Thyroid gland (tissue), 4 donors: ENCODE measurements around the gene COL25A1. TPM values are rescaled to one million over a fixed set of nuclear protein-coding genes. Genes with fewer than 3 reads are reported as not detected.

ENCODE experiments used
- DNase-seq, 2 donors: peaks; one replicate each; pipeline ENCODE4 v3.0.0-alpha.2; 2019
- H3K27ac ChIP-seq, 3 donors: fragments of 200-600 bp; sonication (generic); 1 replicate in 2 of 3; 2 replicates in 1 of 3; pipeline ENCODE4 v1.5.1; 2016 to 2019; ENCODE audit warnings: mild to moderate bottlenecking in 1 of 3, moderate library complexity in 1 of 3
- H3K27me3 ChIP-seq: fragments of 200-600 bp; sonication (generic); one replicate; pipeline ENCODE4 v1.5.1; 2019
- H3K36me3 ChIP-seq, 2 donors: fragments of 200-600 bp; sonication (generic); one replicate each; pipeline ENCODE4 v1.5.1; 2016 to 2019
- H3K4me1 ChIP-seq, 2 donors: fragments of 200-600 bp; sonication (generic); one replicate each; pipeline ENCODE4 v1.5.1; 2017 to 2019
- H3K4me3 ChIP-seq, 3 donors: fragments of 200-600 bp; sonication (generic); replicated peaks in 1 of 3; 1 replicate in 2 of 3; 2 replicates in 1 of 3; pipeline ENCODE4 v1.5.1; 2016; ENCODE audit warnings: mild to moderate bottlenecking in 1 of 3
- H3K9me3 ChIP-seq: fragments of 200-600 bp; sonication (generic); one replicate; pipeline ENCODE4 v1.5.1; 2017
- CTCF ChIP-seq, 6 experiments: fragments of 200-600 bp in 3 of 6; fragments of 450-650 bp in 3 of 6; sonication (generic) in 3 of 6; IDR thresholded peaks; one replicate each; pipeline ENCODE4 v1.5.1; 2016 to 2019; ENCODE audit warnings: antibody characterized with exemption in 6 of 6, mild to moderate bottlenecking in 2 of 6, inconsistent platforms in 1 of 6, moderate library complexity in 1 of 6
- POLR2A ChIP-seq, 2 donors: fragments of 450-650 bp; IDR thresholded peaks; one replicate each; pipeline ENCODE4 v1.6.1; 2017; ENCODE audit warnings: antibody characterized with exemption in 2 of 2, mild to moderate bottlenecking in 2 of 2, moderate library complexity in 1 of 2
- WGBS, 2 donors: methylation state at CpG; one replicate each; pipeline ENCODE4 v1.1.5; 2017; 5-methylcytosine and 5-hydroxymethylcytosine counted together
- intact Hi-C: fragments of 100-400 bp; cut with DNase I; formaldehyde crosslinking; loops from one replicate; pipeline ENCODE4 v1.15.1; 2023
- total RNA-seq, 4 donors: library from RNA; depleted of rRNA; stranded (reverse); fragments of >200 nt; gene quantifications; one replicate each; pipeline ENCODE4 v1.2.3, GENCODE V29; 2016

The COL25A1 gene
- total RNA-seq, 4 donors from 2014 or later, result 5.5 to 21.0 (median 7.1) TPM

DNA sequence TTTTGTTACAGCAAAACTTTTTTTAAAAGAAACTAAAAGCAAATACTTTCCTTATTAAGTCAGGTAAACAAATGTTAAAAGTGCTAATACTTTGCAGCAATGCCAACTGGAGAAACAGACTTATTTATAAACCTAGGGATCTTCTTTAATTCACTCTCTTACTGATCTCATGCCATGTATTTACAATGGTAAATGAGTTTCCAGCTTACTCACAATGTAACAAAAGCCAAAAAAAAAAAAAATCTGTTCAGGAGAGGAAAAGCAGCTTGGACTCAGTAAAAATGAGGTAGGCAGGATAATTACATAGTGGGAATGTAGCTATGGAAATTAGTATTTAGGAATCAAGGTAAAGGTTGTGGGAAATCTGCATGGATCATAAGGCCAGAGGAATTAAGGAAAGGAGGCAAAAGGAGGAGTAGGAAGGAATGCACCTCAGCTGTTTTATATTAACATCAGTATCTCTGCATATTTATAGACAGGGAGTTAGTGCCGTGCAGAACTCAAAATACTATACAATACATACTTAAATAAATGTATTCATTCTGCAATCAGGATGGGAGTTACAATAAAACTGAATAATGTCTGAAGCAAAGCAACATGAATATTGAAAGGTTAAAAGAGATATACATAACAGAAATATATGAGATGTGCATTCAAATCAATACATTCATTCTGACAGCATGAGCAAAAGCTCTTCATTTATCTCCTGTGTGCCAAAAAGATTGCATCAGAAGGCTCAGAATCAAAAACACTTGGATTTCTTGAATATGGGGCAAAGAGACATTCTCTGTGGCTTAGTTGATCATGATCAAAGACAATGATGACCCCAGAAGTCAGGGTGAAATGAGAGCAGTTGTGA is 481.7 kb downstream of the COL25A1 start:
- H3K9me3 ChIP-seq, result no peaks in the 10 kb centered on the region
- DNase-seq, result no peak
- H3K4me1 ChIP-seq, result no peaks in the 10 kb centered on the region
- intact Hi-C loops, result no loop called here
- no peak overlapping the region for H3K4me3 ChIP-seq
- no peak overlapping the region for H3K27ac ChIP-seq
- H3K36me3 ChIP-seq, result no peaks in the 10 kb centered on the region
- TF ChIP-seq CTCF (IDR thresholded peaks at IDR 0.05) (no peak), POLR2A (IDR thresholded peaks at IDR 0.05) (no peak)
- H3K27me3 ChIP-seq, result no peaks in the 10 kb centered on the region
- 87 to 92% methylated on average over 1 of the region's 1 CpG for WGBS, 2 donors

- Histone ChIP-seq H3K27ac (no peak overlapping the region), H3K4me1 (no peaks in the 10 kb centered on the region), H3K27me3 (no peaks in the 10 kb centered on the region), H3K36me3 (no peaks in the 10 kb centered on the region), H3K4me3 (no peak overlapping the region), H3K9me3 (no peaks in the 10 kb centered on the region)
- no peak for TF ChIP-seq CTCF (IDR thresholded peaks at IDR 0.05)
- no peak for TF ChIP-seq POLR2A (IDR thresholded peaks at IDR 0.05)
- no peak for DNase-seq
- 75 to 87% methylated on average over 4 of the region's 4 CpGs for WGBS, 2 donors
- intact Hi-C loops, result no loop called here
Observed at GRCh38 chr4:108814326-108814725, 488.1 kb downstream of the COL25A1 start.

GRCh38 chr4:108813261-108813660 is 489.2 kb downstream of the COL25A1 start:
- Histone ChIP-seq H3K36me3 (no peaks in the 10 kb centered on the region), H3K4me3 (no peak overlapping the region), H3K27me3 (no peaks in the 10 kb centered on the region), H3K4me1 (no peaks in the 10 kb centered on the region), H3K27ac (no peak overlapping the region), H3K9me3 (no peaks in the 10 kb centered on the region)
- intact Hi-C loops, result no loop called here
- 88 to 95% methylated on average over 3 of the region's 3 CpGs for WGBS, 2 donors
- DNase-seq, result no peak
- TF ChIP-seq CTCF (IDR thresholded peaks at IDR 0.05), result no peak
- TF ChIP-seq POLR2A (IDR thresholded peaks at IDR 0.05), result no peak

- Histone ChIP-seq H3K36me3 (no peaks in the 10 kb centered on the region), H3K27ac (no peak overlapping the region), H3K4me3 (no peak overlapping the region), H3K27me3 (no peaks in the 10 kb centered on the region), H3K9me3 (no peaks in the 10 kb centered on the region), H3K4me1 (no peaks in the 10 kb centered on the region)
- WGBS, 2 donors, result 93 to 94% methylated on average over 1 of the region's 1 CpG
- no peak for TF ChIP-seq POLR2A (IDR thresholded peaks at IDR 0.05)
- TF ChIP-seq CTCF (IDR thresholded peaks at IDR 0.05), result no peak
- intact Hi-C loops, result no loop called here
- no peak for DNase-seq
Observed at GRCh38 chr4:108811486-108811885, 491.0 kb downstream of the COL25A1 start.

- H3K27me3 ChIP-seq, result no peaks in the 10 kb centered on the region
- DNase-seq, result no peak
- H3K36me3 ChIP-seq, result no peaks in the 10 kb centered on the region
- no peaks in the 10 kb centered on the region for H3K4me1 ChIP-seq
- 88 to 97% methylated on average over 1 of the region's 1 CpG for WGBS, 2 donors
- H3K27ac ChIP-seq, result no peak overlapping the region
- intact Hi-C loops, result no loop called here
- H3K9me3 ChIP-seq, result no peaks in the 10 kb centered on the region
- no peak for TF ChIP-seq POLR2A (IDR thresholded peaks at IDR 0.05)
- no peak for TF ChIP-seq CTCF (IDR thresholded peaks at IDR 0.05)
- H3K4me3 ChIP-seq, result no peak overlapping the region
Observed at GRCh38 chr4:108810087-108810486, 492.4 kb downstream of the COL25A1 start.
